Muscle of arm (tissue), 14 donors: ENCODE data around the gene RAB18. TPM values are rescaled to one million over a fixed set of nuclear protein-coding genes. Genes with fewer than 3 reads are reported as not detected.
"Not testable (repeated sequence)": the region's sequence is repeated elsewhere in the genome, so short reads cannot be mapped to it uniquely, and the experiment has no call there.

Source experiments
- DNase-seq: peaks from one replicate; pipeline ENCODE4 v3.0.0-alpha.2; 2013
- long read RNA-seq, 11 donors: transcript quantifications; one replicate each; lab custom pipeline, GENCODE V29; 2026
- polyA plus RNA-seq, 12 donors: library from polyadenylated mRNA; unstranded; fragments of 120-200 nt; gene quantifications; one replicate each; pipeline ENCODE4 v1.2.1, GENCODE V29; 2013; ENCODE audit not compliant: insufficient read length in 12 of 12

RAB18 gene
- polyA plus RNA-seq: 100 to 1,000 TPM in 9 of 12 donors, 10 to 100 TPM in 2, not detected in 1; 38.4 to 134 (median 117) TPM
- long read RNA-seq, donor 1, full-length matches to known transcripts: 21 of 28 reads
- long read RNA-seq, donor 1, partial matches to known transcripts: 7 of 28 reads
- long read RNA-seq, donor 1, other reads (novel, unspliced or antisense): 0 of 28 reads
- long read RNA-seq, donor 2, full-length matches to known transcripts: 33 of 33 reads
- long read RNA-seq, donor 2, partial matches to known transcripts: 0 of 33 reads
- long read RNA-seq, donor 2, other reads (novel, unspliced or antisense): 0 of 33 reads
- long read RNA-seq, donor 3, full-length matches to known transcripts: 14 of 14 reads
- long read RNA-seq, donor 3, partial matches to known transcripts: 0 of 14 reads
- long read RNA-seq, donor 3, other reads (novel, unspliced or antisense): 0 of 14 reads
- long read RNA-seq, donor 4, full-length matches to known transcripts: 8 of 8 reads
- long read RNA-seq, donor 4, partial matches to known transcripts: 0 of 8 reads
- long read RNA-seq, donor 4, other reads (novel, unspliced or antisense): 0 of 8 reads
- long read RNA-seq, donor 5: 0 reads
- long read RNA-seq, donor 6, full-length matches to known transcripts: 16 of 16 reads
- long read RNA-seq, donor 6, partial matches to known transcripts: 0 of 16 reads
- long read RNA-seq, donor 6, other reads (novel, unspliced or antisense): 0 of 16 reads
- long read RNA-seq, donor 7, full-length matches to known transcripts: 20 of 26 reads
- long read RNA-seq, donor 7, partial matches to known transcripts: 6 of 26 reads
- long read RNA-seq, donor 7, other reads (novel, unspliced or antisense): 0 of 26 reads
- long read RNA-seq, donor 8, full-length matches to known transcripts: 36 of 42 reads
- long read RNA-seq, donor 8, partial matches to known transcripts: 6 of 42 reads
- long read RNA-seq, donor 8, other reads (novel, unspliced or antisense): 0 of 42 reads
- long read RNA-seq, donor 9, full-length matches to known transcripts: 18 of 18 reads
- long read RNA-seq, donor 9, partial matches to known transcripts: 0 of 18 reads
- long read RNA-seq, donor 9, other reads (novel, unspliced or antisense): 0 of 18 reads
- long read RNA-seq, donor 10, full-length matches to known transcripts: 27 of 27 reads
- long read RNA-seq, donor 10, partial matches to known transcripts: 0 of 27 reads
- long read RNA-seq, donor 10, other reads (novel, unspliced or antisense): 0 of 27 reads
- long read RNA-seq, donor 11, full-length matches to known transcripts: 32 of 56 reads
- long read RNA-seq, donor 11, partial matches to known transcripts: 24 of 56 reads
- long read RNA-seq, donor 11, other reads (novel, unspliced or antisense): 0 of 56 reads

- DNase-seq: peak; percentile 99
These were observed at the start of gene RAB18 for GRCh38 chr10:27504007-27504807. Gene RAB18 (plus strand): TSS chr10:27504304. CDS start chr10:27504370, 66 bp downstream.

- no peak for DNase-seq
These were observed 49.3 kb upstream of the RAB18 start for GRCh38 chr10:27454837-27455236.

- DNase-seq: no peak
These were observed 46.7 kb upstream of the RAB18 start for GRCh38 chr10:27457261-27457945.

GRCh38 chr10:27457966-27458365 is 46.1 kb upstream of the RAB18 start:
- no peak for DNase-seq

- DNase-seq: no peak
These were observed 42.8 kb upstream of the RAB18 start for GRCh38 chr10:27461312-27461711.

GRCh38 chr10:27463961-27464360 is 40.1 kb upstream of the RAB18 start:
- DNase-seq: no peak

- no peak for DNase-seq
These were observed 39.1 kb upstream of the RAB18 start for GRCh38 chr10:27464993-27465392.

GRCh38 chr10:27465596-27465995 is 38.5 kb upstream of the RAB18 start:
- not testable (repeated sequence) for DNase-seq

GRCh38 chr10:27470885-27471284 is 33.2 kb upstream of the RAB18 start:
- DNase-seq: no peak

GRCh38 chr10:27474741-27475140 is 29.4 kb upstream of the RAB18 start:
- no peak for DNase-seq

GRCh38 chr10:27479016-27479415 is 25.1 kb upstream of the RAB18 start:
- no peak for DNase-seq

GRCh38 chr10:27481486-27481885 is 22.6 kb upstream of the RAB18 start:
- no peak for DNase-seq

GRCh38 chr10:27482984-27483956 is 20.8 kb upstream of the RAB18 start:
- no peak for DNase-seq

- DNase-seq: no peak
These were observed 18.7 kb upstream of the RAB18 start for GRCh38 chr10:27485368-27485767.

GRCh38 chr10:27485986-27486385 is 18.1 kb upstream of the RAB18 start:
- DNase-seq: no peak

GRCh38 chr10:27490807-27491206 is 13.3 kb upstream of the RAB18 start:
- DNase-seq: no peak

GRCh38 chr10:27494116-27494805 is 9.8 kb upstream of the RAB18 start:
- no peak for DNase-seq

- no peak for DNase-seq
These were observed 8.0 kb upstream of the RAB18 start for GRCh38 chr10:27496137-27496536.
